Stimulated activated effector memory CD8-positive, alpha-beta T cell treated with anti-CD3 and anti-CD28 coated beads, Interleukin-12 subunit alpha, Interleukin-12 subunit beta, amount 100 ng/mL, for 72 hours (primary cell): ENCODE results near the gene ADRB1.
A peak's percentile ranks its signal among the peaks of the same experiment; 100 is the strongest.

Source experiments
- ATAC-seq: fragments of 150-1000 bp; cut with Tn5 transposase; 2 replicates; pipeline ENCODE4 v1.10.0; 2021
- DNase-seq, 2 donors: peaks; one replicate each; pipeline ENCODE4 v3.0.0; 2021 to 2022; ENCODE audit warnings: low spot score in 2 of 2
- H3K27ac Mint-ChIP-seq: one replicate; pipeline ENCODE4 v1.8.0; 2022; ENCODE audit warnings: mild to moderate bottlenecking, mixed read lengths
- H3K36me3 Mint-ChIP-seq: one replicate; pipeline ENCODE4 v1.8.0; 2022; ENCODE audit warnings: mild to moderate bottlenecking, mixed read lengths
- H3K4me1 Mint-ChIP-seq: one replicate; pipeline ENCODE4 v1.8.0; 2022; ENCODE audit warnings: mixed read lengths
- H3K4me3 Mint-ChIP-seq: one replicate; pipeline ENCODE4 v1.8.0; 2022; ENCODE audit warnings: mild to moderate bottlenecking, mixed read lengths
- H3K9me3 Mint-ChIP-seq: one replicate; pipeline ENCODE4 v1.8.0; 2022; ENCODE audit warnings: mixed read lengths

Gene ADRB1

DNA sequence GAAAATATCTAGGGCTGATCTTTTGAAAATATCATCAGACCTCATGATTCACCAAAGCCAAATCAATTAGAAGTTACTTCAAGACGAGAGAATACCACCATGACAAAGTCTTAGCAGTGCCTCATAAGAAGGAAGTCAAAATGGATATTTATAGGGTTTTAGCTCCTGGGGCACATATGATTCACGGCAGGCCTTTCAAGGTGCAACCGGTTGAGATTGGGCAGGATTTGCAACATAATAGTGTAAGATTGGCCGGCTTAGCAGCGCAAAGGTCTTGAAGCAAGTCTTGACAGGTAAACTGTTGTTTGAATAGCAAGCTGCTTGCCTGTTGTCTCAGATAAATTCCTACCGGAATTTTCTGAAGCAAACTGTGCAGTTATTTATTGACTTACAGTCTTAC lies 17.5 kb downstream of the ADRB1 start:
- H3K27ac Mint-ChIP-seq, result no peak overlapping the region
- H3K9me3 Mint-ChIP-seq, result no peaks in the 10 kb centered on the region
- no peak overlapping the region for H3K4me3 Mint-ChIP-seq
- ATAC-seq, result no peak
- no peaks in the 10 kb centered on the region for H3K4me1 Mint-ChIP-seq
- DNase-seq, result no peak
- no peaks in the 10 kb centered on the region for H3K36me3 Mint-ChIP-seq

DNA sequence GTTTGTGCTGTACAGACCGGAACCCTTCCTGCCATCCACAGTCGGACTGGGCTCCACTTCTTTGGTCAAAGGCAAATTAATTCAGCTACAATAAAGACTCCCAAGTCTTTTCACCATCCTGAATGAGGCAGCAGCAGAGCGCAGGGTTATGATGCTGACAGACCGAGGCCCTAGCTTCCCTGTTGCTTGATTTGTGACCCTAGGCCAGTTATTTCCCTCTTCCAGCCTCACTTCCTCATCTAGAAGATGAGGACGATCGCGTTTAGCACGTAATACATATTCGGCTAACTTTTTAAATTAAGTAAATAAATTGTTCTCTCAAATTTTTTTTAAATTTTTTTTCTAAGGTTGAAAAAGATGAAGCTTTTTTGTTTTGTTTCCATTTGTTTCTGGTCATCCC lies 18.1 kb downstream of the ADRB1 start:
- ATAC-seq, result no peak
- no peak overlapping the region for H3K27ac Mint-ChIP-seq

GRCh38 chr10:114064151-114065048 lies 20.7 kb downstream of the ADRB1 start:
- Mint-ChIP-seq H3K4me3 (no peak overlapping the region), H3K36me3 (no peaks in the 10 kb centered on the region), H3K27ac (no peak overlapping the region), H3K4me1 (peaks cover 9% of the 10 kb centered on the region), H3K9me3 (no peaks in the 10 kb centered on the region)
- no peak for ATAC-seq
- DNase-seq, result no peak

More for the DNA sequence above, 18.1 kb downstream of the ADRB1 start:
- Mint-ChIP-seq H3K9me3 (no peaks in the 10 kb centered on the region), H3K36me3 (no peaks in the 10 kb centered on the region), H3K4me1 (no peaks in the 10 kb centered on the region), H3K4me3 (no peak overlapping the region)
- DNase-seq, result no peak

GRCh38 chr10:114065049-114065435 lies 21.4 kb downstream of the ADRB1 start:
- H3K4me1 Mint-ChIP-seq, result peaks cover 9% of the 10 kb centered on the region
- DNase-seq, result no peak
- H3K9me3 Mint-ChIP-seq, result no peaks in the 10 kb centered on the region
- no peak overlapping the region for H3K27ac Mint-ChIP-seq
- H3K36me3 Mint-ChIP-seq, result no peaks in the 10 kb centered on the region
- no peak overlapping the region for H3K4me3 Mint-ChIP-seq
- ATAC-seq, result no peak

- ATAC-seq (no peak), DNase-seq (no peak)
- no peaks in the 10 kb centered on the region for H3K9me3 Mint-ChIP-seq
- H3K36me3 Mint-ChIP-seq, result no peaks in the 10 kb centered on the region
- no peak overlapping the region for H3K4me3 Mint-ChIP-seq
- H3K27ac Mint-ChIP-seq, result peak overlapping the region; percentile 65
- peaks cover 9% of the 10 kb centered on the region for H3K4me1 Mint-ChIP-seq
These were observed 24.5 kb downstream of the ADRB1 start for GRCh38 chr10:114068054-114068707.

DNA sequence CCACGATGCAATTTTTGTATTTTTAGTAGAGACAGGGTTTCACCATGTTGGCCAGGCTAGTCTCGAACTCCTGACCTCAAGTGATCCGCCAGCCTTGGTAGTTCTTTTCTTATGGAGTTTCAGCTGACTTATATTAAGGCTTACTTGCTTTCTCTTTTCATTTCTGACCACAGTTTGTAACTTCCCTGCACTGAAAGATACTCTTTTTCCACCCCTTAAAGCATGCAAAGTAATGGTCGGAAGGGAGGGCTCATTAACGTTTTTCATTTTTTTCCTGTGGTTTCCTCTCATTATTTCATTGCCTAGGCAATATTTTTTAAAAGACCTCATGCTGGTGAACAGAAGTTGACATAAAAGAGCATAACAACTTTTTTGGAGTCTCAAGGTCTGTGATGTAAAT lies 27.0 kb downstream of the ADRB1 start:
- Mint-ChIP-seq H3K27ac (no peak overlapping the region), H3K9me3 (no peaks in the 10 kb centered on the region), H3K4me3 (no peak overlapping the region), H3K4me1 (peaks cover 18% of the 10 kb centered on the region), H3K36me3 (no peaks in the 10 kb centered on the region)
- DNase-seq, result no peak
- no peak for ATAC-seq

DNA sequence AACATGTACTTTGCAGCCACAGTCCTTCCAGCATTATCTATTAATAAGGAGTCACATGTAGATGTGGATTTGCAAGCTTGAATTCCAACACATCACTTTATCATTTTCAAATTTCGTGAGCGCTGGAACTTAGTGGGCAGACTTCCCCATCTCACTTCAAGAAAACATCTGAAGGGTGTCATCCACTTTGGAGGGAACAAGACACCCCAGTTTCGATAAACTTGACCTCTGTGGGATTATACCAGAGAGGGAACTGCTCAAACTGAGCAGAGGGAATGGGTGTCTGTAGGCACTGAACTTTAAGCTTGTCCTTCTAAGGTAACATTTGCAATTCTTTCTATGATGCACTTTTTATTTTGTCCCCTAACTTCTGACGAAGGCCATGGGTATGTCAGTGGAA lies 27.5 kb downstream of the ADRB1 start:
- no peak for ATAC-seq

GRCh38 chr10:114073395-114074186 lies 29.9 kb downstream of the ADRB1 start:
- no peaks in the 10 kb centered on the region for H3K36me3 Mint-ChIP-seq
- H3K27ac Mint-ChIP-seq, result peak overlapping the region; percentile 5
- H3K4me1 Mint-ChIP-seq, result peaks cover 10% of the 10 kb centered on the region
- H3K9me3 Mint-ChIP-seq, result no peaks in the 10 kb centered on the region
- peak overlapping the region; percentile 33 for H3K4me3 Mint-ChIP-seq
- ATAC-seq (peak; percentile 81), DNase-seq (no peak)

More for the DNA sequence above, 27.5 kb downstream of the ADRB1 start:
- Mint-ChIP-seq H3K4me1 (peaks cover 18% of the 10 kb centered on the region), H3K9me3 (no peaks in the 10 kb centered on the region), H3K4me3 (no peak overlapping the region), H3K27ac (no peak overlapping the region), H3K36me3 (no peaks in the 10 kb centered on the region)
- DNase-seq, result no peak

DNA sequence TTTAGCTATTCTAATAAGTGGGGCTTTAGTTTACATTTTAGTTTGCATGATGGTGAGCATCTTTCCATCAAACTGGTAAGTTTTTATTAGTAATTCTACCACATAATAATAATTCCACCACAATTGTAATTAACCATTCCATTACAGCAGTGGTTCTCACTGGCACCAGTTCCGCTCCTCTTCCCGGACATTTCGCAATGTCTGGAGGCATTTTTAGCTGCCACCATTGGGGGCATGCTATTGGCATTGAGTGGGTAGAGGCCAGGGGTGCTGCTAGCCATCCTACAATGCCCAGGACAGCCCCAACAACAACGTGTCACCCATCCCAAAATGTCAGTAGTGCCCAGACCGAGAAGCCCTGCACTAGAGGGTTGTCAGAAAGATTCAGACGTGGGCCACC lies 31.4 kb downstream of the ADRB1 start:
- no peak for ATAC-seq
- Mint-ChIP-seq H3K4me3 (no peak overlapping the region), H3K9me3 (no peaks in the 10 kb centered on the region), H3K4me1 (peaks cover 9% of the 10 kb centered on the region), H3K27ac (no peak overlapping the region), H3K36me3 (no peaks in the 10 kb centered on the region)
- no peak for DNase-seq

DNA sequence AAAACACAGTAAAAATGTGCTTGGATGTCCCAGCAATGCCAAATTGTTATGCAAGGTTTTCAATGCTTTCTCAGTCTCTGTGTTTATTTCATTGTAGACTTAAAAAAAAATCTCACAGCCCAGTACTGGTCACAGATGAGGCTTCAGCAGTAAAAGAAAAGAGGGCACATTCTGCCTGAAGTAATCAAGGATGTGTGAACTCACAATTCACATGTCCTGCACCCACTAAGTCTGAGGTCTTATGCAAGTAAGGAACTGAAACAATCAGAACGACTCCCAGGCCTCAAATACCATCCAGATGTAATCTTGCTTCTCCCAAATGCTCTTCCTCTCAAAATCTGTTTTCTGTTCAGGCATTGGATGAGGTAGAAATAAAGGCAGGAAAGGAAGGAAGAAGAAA lies 33.7 kb downstream of the ADRB1 start:
- Mint-ChIP-seq H3K4me1 (peaks cover 9% of the 10 kb centered on the region), H3K27ac (no peak overlapping the region), H3K36me3 (no peaks in the 10 kb centered on the region), H3K4me3 (no peak overlapping the region), H3K9me3 (no peaks in the 10 kb centered on the region)
- ATAC-seq (no peak), DNase-seq (no peak)

DNA sequence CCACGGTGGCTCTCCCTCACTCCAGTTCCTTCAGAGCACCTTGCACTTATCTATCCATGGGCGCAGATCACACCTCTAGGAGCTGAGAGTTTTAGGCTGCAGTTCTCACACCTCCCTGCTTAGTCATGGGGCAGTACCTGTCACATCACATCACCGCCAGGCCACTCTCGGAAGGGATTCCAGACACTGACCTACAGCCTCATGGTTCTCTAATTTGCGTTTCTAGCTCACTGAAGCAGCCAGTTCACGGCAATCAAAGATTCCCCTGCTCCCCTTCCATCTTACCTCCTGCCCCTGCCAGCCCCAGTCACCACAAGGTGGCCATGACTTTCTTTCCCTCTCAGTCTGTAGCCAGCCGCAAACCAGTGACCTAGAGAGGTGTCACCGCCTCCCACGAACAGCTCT lies 34.2 kb downstream of the ADRB1 start:
- no peak overlapping the region for H3K27ac Mint-ChIP-seq

GRCh38 chr10:114078346-114078745 lies 34.7 kb downstream of the ADRB1 start:
- Mint-ChIP-seq H3K4me3 (no peak overlapping the region), H3K36me3 (no peaks in the 10 kb centered on the region), H3K4me1 (peaks cover 8% of the 10 kb centered on the region), H3K27ac (no peak overlapping the region), H3K9me3 (no peaks in the 10 kb centered on the region)
- ATAC-seq (no peak), DNase-seq (no peak)

More for the DNA sequence above, 34.2 kb downstream of the ADRB1 start:
- H3K4me1 Mint-ChIP-seq, result peaks cover 9% of the 10 kb centered on the region
- no peaks in the 10 kb centered on the region for H3K36me3 Mint-ChIP-seq
- ATAC-seq (no peak), DNase-seq (no peak)
- no peaks in the 10 kb centered on the region for H3K9me3 Mint-ChIP-seq
- H3K4me3 Mint-ChIP-seq, result no peak overlapping the region

GRCh38 chr10:114079421-114079820 lies 35.8 kb downstream of the ADRB1 start:
- Mint-ChIP-seq H3K4me1 (no peaks in the 10 kb centered on the region), H3K9me3 (no peaks in the 10 kb centered on the region), H3K27ac (no peak overlapping the region), H3K36me3 (no peaks in the 10 kb centered on the region), H3K4me3 (no peak overlapping the region)
- DNase-seq, result no peak
- no peak for ATAC-seq

DNA sequence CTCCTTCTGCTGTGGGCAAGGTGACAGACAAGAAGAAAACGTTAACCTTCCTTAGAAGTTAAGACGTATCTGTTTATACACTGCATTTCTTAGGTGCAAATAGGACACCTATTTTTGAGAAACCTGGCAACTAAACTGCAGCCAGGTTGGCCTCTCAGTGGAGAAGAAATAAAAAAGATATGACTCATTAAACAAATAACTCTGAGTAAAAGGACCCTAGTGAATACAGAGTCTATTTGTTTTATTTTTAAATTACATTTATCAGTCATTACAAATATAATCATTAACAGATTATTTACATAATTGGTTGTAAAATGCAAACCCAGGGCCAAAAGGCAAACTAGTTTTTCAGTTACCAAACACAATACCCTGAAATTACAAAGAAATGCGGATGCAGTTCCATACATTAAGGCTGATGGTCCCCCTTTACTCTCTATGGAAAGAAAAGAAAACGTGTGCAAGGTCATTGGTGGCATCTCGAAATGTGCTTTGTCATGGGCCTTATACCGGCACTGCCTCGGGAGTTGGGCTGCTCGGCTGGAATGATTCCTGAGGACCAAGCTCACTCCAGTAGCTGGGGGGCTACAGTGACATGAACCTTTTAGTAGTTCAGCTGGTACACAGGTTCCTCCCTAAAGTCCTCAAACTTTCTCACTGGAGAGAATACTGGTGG lies 38.4 kb downstream of the ADRB1 start:
- ATAC-seq, result no peak
- DNase-seq, result no peak
- H3K27ac Mint-ChIP-seq, result no peak overlapping the region
- H3K4me3 Mint-ChIP-seq, result no peak overlapping the region
- no peaks in the 10 kb centered on the region for H3K4me1 Mint-ChIP-seq
- no peaks in the 10 kb centered on the region for H3K9me3 Mint-ChIP-seq
- no peaks in the 10 kb centered on the region for H3K36me3 Mint-ChIP-seq

- Mint-ChIP-seq H3K9me3 (no peaks in the 10 kb centered on the region), H3K4me1 (no peaks in the 10 kb centered on the region), H3K36me3 (no peaks in the 10 kb centered on the region), H3K4me3 (no peak overlapping the region), H3K27ac (no peak overlapping the region)
- no peak for DNase-seq
- peak; percentile 33 for ATAC-seq
These were observed 39.4 kb downstream of the ADRB1 start for GRCh38 chr10:114083040-114083439.
